ENCODE measurements around the gene BRCC3.

Gene BRCC3

DNA sequence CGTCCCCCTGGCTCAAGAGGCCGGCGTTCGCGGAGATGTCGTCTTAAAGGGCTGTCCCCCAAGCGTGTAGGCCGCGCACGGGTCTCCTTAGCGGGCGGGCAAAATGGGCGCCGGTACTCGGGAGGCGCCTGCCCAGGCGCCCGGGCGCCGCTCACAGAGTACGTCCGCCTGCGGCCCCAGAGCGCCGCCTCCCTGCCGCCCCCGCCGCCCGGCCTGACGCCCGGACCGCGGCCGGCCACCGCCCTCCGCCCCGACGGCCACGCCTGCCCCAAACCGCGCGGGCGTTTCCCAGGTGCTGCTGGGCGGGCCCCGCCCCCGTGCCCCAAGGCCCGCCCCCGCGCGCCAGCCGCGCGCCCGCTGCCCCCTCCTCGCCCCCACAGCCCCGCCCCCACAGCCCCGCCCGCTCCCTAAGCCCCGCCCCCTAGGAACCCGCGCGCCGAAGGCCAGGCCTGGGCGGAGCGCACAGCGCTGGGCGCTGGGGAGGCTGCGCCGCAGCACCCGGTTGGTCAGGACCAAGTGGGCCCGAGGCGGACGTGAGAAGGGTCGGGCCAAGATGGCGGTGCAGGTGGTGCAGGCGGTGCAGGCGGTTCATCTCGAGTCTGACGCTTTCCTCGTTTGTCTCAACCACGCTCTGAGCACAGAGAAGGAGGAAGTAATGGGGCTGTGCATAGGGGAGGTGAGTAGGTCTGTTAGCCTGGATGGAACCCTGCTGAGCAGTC is at the start of gene BRCC3, which contains the start of the genes CMC4 and MTCP1:
BRCC3 (plus strand) TSS at position 534 of the 719 bp plus-strand sequence; CDS start at position 554, 20 bp downstream.
CMC4 (minus strand) TSS at position 162 of the 719 bp plus-strand sequence. CDS start 7,113 bp downstream, outside the sequence.
MTCP1 (minus strand) TSS at position 162 of the 719 bp plus-strand sequence. CDS start 5,126 bp downstream, outside the sequence.
- peak; percentile 70 to 92 for DNase-seq

DNA sequence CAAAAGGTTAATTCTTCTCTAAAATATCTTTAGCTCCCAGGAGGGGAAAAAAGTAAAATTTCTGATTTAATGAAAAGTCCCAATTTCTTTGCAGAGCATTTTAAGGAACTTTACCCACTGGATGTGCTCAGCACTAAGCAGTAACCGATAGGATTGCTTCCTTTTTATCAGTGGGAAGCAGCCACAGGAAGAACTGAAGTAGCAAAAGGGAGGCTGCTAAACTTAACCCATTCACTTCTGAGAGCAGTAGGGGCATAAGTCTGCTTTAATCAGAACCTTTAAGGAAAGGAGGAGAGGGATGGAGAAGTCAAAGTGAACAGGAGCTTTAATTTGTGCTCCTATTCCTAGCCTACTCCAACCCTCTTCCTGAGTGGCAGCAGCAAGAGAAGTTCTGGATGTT is 48.7 kb upstream of the BRCC3 start, which contains the start of gene F8:
F8 (minus strand) TSS at position 139 of the 400 bp plus-strand sequence. CDS start 171 bp downstream, outside the sequence.
- DNase-seq = no peak

DNA sequence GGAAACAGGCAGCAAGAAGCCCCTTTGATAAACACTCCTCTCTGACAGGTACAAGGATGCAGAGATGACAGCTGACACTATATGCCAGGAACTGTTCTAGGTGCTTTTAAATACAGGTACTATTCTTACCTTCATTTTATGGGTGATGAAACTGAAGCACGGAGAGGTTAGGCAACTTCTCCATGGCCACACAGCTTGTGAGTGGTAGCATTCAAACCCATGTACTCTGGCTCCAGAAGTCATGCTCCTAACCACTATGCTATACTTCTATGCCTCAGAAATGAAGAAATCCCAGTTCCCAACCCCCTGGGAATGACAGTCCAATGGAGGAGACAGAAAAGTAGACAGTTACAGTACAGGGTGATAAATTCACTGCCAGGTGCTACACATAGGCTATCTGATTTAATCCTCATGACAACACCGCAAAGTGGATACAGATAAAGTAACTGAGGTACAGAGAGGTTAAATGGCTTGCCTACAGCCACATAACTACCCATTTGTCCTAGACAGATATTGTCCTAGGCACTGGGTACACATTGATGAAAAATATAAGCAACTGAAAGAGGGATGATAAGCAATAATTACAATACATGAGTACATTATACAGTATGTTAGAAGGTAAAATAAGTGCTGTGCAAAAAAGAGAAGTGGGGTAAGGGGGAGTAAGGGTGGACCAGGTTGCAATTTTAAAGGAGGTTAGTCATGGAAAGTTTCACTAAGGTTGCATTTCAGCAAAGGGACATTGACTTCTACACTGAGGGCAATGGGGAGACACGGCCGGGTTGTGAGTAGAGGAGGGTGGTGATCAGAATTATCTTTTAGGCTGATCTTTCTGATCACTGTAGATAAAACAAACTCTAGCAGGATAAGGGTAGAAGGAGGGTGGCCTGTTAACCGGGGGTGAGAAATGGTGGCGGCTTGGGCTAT is 47.1 kb upstream of the BRCC3 start:
- DNase-seq = no peak

DNA sequence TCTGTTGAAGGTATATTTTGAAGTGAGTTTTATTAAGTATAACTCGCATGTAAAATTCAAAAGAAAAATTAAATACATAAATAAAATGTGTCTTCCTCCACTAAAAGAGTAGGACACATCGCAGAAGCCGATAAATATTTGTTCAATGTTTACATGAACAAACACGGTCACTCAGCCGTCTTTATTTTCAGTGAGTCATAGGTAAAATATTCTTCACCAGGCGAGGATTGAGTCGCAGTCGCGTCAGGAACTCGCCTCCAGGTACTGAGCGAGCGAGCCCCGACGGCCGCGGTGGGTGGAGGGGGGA is 44.9 kb upstream of the BRCC3 start:
- no peak for DNase-seq

DNA sequence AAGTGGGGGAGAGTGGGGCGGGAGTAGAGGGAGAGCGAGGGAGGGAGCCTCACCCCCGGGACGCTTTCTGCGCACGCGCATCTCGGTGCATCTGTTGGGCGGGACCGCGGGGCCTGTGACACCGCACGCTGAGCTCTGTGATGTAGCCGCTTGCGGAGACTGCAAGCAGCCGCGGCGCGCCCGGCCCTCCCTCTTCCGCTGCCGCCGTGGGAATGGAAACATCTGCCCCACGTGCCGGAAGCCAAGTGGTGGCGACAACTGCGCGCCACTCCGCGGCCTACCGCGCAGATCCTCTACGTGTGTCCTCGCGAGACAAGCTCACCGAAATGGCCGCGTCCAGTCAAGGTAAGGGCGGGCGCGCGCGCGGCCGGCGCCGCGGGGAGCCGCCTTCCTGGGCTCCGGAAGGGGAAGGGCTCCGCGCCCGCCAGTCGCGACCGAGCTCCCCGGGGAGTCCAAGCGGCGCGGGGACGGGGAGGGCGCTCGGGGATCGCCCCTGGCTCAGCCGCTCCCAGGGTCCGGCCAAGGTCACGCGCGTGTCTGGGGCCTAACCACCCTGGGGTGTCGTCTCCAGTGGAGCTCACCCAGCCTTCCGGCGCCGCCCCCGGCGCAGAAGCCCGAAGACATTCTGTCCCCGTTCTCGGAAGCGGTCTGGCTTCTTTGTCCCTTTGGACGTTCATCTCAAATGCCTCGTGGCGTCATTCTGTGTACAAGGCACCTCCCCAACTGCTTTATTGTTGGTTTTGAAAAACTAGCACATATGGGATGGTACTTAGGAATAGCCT is 44.4 kb upstream of the BRCC3 start, which contains the start of gene FUNDC2:
FUNDC2 (plus strand) TSS at position 118 of the 782 bp plus-strand sequence; CDS start at position 213, 95 bp downstream.
- DNase-seq = peak; percentile 88 to 93

DNA sequence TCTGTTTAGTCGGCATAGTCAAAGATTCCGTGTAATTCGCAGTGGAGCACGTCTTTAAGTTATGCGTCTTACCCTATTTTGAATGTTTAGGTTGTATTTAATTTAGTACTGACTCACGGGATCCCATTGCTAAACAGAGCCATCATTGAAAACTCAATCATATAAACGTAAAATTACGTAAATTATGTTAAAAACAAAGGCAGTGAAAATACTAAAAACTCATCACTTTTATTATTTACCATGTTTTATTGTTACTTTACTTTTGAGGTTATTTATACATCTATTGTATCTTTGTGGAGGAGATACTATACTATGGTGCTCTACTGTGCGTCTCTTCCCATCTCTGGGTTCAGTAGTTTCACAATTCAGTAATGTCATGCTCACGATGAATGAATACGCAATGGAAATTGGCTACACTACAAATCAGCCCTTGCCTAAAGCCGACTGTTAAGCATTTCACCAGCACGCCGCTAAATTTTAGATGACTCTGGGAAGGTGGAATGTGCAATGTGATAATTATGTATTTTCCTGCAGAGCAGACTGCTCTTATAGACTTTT is 43.7 kb upstream of the BRCC3 start:
- DNase-seq = no peak

DNA sequence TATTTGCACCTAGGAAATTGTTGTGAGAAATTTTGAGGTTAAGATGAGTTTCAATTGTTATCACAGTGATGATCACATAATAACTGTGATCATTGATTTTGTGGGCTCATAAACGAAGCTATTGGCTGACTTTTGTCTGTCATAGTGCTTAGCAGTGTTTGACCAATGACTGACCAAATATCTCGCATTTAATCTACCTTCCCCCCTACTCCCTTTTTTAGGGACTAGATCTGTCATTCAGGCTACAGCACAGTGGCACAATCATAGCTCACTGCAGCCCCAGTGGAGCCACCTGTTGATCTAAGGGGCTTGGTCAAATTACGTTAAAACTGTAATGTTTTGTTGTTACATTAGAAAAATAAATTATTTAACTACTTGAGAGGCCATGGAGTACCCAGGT is 43.2 kb upstream of the BRCC3 start:
- DNase-seq = no peak

DNA sequence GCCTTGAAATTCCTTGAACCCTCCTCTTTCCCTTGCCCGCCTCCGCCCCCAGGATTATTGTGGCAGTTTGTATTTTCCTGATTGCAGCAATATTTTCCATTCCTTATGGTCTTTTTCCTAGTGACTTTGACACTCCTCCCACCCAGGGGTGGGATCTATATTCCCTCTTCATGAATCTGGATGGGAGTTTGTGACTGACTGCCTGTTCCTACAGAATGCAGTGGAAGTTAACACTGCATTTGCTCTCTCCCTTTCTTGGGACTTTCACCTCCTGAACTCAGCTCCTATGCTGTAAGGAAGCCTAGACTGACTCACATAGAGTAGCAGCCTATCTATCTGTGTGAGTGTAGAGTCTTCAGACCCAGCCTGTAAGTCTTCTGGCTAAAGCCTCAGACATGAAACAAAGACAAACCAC is 42.4 kb upstream of the BRCC3 start:
- no peak for DNase-seq

DNA sequence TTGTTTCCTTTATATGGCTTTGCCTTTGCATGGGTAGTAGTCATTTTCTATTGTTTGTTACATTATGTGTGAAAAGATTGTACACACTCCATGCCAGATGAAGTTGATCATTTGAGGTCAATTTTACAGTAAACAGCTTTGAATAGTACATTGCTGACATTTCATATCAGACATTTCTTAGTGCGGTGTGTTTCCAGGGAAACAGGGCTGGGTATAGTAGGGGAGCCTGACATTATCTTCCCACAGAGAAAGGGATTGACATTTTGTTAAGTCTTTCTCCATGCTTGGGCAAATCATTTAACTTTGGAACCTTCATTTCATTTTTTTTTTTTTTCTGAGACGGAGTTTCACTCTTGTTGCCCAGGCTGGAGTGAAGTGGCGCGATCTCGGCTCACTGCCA is 39.7 kb upstream of the BRCC3 start:
- no peak for DNase-seq

DNA sequence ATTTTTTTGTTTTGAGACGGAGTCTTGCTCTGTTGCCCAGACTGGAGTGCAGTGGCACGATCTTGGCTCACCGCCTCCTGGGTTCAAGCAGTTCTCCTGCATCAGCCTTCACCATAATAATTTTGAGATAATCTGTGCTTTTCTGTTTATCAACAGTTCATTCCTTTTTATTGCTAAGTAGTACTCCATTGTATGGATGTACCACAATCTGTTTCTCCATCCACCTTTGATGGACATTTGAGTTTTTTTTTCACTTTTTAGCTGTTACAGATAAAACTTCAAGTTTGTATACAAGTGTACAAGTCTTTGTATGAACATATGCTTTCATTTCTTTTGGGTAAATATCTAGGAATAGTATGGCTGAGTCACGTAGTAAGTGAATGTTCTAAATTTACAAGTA is 35.6 kb upstream of the BRCC3 start:
- no peak for DNase-seq

DNA sequence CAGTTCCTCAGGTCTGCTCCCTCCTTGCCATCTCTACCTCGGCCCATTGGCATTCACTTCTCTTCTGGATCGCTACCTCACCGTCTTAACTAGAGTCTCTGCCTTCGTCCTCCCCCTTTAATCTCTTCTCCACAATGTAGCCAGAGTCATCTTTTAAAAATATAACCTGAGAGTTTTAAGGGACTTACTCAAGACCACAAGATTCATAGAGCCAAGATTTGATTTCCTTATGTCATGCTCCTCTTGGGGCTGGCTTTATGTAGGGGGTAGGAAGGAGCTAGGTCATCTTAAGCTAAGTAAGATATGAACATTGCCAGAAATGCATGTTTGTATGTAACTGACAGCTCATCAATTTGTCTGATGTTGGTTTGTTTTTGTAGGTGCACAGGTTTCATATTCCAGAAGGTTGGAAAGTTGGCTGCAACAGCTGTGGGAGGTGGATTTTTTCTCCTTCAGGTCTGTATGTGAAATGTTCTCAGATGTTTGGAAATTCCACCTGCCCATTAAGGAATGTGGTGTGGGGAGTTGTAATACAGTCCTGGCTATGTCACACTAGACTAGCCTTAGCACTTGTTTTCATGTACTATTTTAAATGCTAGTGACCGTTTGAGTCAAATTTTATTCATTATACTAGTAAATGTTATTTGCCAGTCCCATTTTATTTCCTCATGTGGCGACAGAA is 25.0 kb upstream of the BRCC3 start:
- no peak for DNase-seq

DNA sequence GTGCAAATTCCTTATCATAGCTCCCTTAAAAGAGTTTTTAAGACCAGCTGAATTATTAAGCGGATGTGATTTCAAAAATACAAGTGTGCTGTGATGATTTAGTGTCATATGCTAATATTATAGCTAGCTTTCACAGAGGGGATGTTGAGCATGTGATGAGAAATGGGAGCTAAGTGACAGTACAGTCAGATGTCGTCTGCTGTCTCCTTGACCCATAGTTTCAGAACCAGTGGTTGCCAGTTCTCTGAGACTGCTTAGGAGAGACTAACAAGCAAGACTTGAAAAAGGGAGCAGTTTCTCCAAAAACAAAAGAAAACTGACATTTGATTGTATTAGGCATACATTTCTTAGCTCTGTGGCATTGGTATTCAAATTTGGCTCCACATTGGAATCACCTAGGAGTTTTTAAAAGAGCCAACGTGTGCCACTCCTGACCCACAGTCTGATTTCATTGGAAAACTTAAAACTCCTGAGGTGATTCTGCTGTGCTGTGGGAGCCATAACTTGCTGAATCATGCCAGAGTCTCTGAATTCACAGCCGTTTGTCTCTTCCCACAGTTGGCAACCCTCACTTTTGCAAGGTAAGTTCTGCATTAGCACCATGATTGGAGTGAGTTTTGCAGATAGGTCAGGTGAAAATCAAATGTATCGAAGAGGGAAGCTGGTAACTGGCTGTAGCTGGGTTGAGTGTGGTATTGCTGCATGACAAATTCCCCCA is 24.3 kb upstream of the BRCC3 start:
- no peak for DNase-seq

DNA sequence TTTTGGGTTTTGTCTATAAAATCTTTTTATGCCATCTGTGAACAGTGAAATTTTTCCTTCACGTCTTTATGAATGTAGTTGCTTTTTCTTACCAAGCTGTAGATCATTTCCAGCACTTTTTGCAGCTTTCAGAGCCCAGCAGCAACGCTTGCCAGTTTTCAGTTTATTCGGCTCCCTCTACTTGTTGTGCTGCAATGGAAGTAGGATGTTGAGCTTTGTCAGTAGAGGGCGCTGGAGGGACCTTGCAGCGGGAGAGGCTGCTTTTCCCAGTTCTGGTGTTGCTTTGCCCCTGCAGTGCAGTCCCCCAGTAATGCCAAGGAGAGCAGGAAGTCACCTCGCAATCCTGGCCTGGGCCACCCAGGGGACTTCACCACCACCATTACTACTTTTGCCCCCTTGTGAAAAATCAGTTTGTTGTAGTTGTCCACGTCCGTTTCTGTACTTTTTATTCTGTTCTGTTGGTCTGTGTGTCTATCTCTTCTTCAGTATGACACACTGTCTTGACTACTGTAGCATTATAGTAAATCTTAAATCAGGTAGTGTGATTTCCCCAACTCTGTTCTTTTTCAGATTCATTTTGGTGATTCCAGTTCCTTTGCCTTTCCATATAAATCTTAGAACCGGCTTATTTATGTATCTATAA is 22.2 kb upstream of the BRCC3 start:
- DNase-seq = peak in 1 of 2 experiments; percentile 25

DNA sequence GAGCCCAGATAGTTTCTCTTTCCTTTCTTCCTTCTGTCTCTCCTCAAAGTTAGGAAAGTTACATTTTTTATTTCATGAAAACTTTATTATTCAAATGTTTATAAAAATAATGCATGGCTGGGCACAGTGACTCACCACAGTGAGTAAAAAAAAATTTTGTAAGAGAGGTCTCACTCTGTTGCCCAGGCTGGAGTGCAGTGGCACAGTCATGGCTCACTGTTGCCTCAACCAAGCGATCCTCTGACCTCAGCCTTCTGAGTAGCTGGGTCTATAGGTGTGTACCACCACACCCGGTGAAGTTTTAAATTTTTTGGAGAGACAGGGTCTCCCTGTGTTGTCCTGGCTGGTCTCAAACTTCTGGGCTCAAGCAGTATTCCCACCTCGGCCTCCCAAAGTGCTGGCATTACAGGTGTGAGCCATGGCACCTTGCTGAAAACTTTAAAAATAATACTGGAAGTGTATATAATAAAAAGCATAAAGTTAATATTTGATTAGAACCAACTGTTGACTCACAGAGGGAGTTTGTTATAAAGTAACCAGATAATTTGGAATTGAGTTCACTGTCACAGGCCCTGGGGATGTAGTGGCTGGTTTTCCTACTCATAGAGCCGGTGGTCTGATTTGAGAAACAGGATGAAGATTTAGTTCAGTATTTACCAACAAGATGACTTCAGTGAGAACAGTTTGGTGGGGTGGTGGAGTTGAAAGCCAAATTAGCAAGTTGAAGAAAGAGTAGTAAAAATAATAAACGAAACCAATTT is 18.4 kb upstream of the BRCC3 start:
- no peak for DNase-seq

DNA sequence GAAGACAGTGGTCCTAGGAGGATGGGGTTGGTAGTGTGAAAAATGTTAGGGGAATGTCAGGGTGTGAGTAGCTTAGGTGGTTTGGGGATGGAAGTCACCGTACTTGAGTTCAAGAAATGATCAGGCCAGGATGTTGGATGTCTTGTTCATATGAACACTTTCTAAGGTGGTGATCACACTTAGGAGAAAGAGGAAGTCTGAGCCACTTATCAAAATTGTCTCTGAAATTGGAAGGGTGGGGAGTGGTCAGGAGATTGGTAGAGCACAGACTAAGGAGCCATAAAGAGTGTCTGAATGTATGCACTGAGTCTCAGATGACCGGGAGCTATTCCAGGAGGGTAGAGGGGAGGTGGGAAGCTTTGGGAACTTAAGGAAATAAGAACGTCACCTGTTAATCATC is 17.7 kb upstream of the BRCC3 start:
- no peak for DNase-seq

DNA sequence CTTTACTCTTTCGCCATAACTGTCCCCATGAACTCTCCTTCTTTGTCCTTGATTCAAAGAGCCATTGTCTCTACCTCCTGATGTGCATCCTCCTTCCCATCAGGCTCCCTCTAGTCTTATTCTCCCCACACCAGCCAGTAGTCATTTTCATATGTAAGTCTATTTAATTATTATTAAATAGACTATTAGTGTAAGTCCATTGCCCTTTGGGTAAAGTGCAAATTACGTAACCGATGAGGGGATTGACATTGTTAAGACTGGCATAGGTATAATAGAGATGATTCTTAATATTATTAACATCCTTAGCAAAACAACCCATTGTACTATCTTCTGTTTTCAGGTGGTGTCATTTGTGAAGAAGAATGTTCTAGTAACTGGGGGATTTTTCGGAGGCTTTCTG is 17.1 kb upstream of the BRCC3 start:
- no peak for DNase-seq

DNA sequence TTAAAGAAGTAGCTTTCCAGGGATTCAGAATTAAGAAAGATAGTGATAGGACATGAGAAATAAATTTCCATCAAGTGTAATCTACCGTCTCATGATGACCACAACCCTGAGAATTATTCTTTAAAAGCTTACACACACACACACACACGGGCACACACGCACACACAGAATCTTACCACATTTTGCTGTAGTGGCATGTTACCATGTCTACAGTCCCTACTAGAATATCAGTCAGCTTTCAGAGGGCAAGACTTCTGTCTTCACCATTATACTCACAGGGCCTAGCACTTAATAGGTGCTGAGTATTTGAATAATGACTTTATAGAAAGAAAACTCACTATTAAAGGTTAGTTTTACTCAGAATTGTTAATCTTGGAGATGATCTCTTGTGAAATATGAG is 15.8 kb upstream of the BRCC3 start:
- DNase-seq = no peak

DNA sequence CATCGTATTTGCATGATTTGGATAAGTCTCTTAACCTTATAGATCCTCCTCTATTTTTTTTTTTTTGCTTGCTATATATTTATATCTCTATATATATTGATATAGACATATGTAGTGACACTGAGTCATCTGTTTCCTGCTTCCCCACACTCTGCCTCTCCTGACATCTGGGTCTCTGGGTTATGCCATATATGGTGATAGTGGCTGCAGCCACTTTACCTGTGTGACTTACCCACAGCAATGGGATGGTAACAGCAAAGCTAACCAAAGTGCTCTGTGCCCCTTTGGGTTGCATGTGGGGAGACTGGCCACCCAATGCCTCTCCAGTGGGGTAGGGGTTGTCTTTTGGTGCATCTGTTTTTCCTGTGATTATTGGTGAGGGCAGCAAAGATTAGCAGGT is 14.8 kb upstream of the BRCC3 start:
- DNase-seq = no peak

DNA sequence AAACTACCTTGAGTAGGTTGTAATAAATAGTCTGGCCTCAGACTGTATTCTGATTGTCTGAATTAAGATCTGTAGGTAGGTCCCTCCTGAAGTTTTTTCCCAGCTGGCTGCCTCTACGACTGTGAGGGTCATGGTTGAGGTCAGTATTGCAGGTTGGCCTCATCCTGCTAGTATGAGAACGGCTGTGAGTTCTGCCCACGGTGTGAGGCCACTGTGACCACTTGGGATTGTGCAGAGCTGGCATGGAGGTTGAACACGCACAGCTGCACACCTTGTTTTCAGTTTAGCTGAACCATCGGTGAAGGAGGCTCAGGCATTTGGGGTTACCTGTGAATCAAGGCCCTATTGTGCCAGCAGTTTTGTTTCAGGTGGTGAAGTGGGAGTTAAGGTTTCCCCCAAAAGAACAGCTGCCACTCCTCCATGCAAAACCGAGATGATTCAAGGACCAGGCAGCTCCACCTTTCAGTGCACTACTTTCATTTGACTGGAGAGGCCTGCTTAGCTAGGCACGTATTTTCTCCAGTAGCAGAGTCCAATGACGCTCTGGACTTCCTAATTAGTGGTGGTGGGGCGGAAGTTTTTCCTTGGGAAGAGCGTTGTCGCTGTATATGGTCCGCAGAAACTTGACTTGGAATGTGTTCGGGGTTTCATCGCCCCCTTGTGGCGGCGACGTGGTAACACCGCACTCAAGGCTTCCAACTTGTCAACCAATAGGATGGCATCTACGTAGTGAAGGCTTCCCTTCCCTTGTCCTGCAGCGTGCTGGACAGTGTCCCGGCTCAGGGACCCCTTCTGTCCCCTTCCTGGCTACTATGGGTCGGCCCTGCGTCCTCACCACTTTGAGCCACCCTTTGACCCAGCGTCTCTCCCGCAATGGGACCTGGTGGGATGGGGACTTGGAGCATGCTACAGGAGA is 14.2 kb upstream of the BRCC3 start:
- peak; percentile 7 to 48 for DNase-seq
